HepG2 (cell line): ENCODE data around the gene SEMA4B. TPM values are rescaled to one million over a fixed set of nuclear protein-coding genes. Genes with fewer than 3 reads are reported as not detected.

Experiments used
- ATF7-NPFF ChIP-seq: sonication (generic); formaldehyde crosslinking; IDR thresholded peaks from 2 replicates; pipeline ENCODE4 v1.8.1; 2023; ENCODE audit warnings: mild to moderate bottlenecking, low read depth, missing genetic modification reagents, moderate library complexity
- E2F5 ChIP-seq: sonication (generic); formaldehyde crosslinking; conservative IDR thresholded peaks from 2 replicates; pipeline ENCODE4 v1.4.0; 2020; ENCODE audit warnings: missing genetic modification reagents
- EED ChIP-seq: sonication (generic); formaldehyde crosslinking; IDR thresholded peaks from 2 replicates; pipeline ENCODE4 v1.5.0; 2020; ENCODE audit warnings: mild to moderate bottlenecking, missing genetic modification reagents
- FIP1L1 ChIP-seq: fragments of 200-400 bp; formaldehyde crosslinking; IDR thresholded peaks from 2 replicates; pipeline ENCODE4 v1.6.1; 2018; ENCODE audit warnings: low read depth, mild to moderate bottlenecking, low read length, moderate library complexity, borderline replicate concordance; ENCODE audit not compliant: insufficient read depth
- FOXJ3 ChIP-seq: sonication (generic); formaldehyde crosslinking; IDR thresholded peaks from 2 replicates; pipeline ENCODE4 v1.4.0; 2020; ENCODE audit warnings: missing genetic modification reagents, mild to moderate bottlenecking, borderline replicate concordance
- LRRFIP1 ChIP-seq: sonication (generic); formaldehyde crosslinking; conservative IDR thresholded peaks from 2 replicates; pipeline ENCODE4 v1.4.0; 2020; ENCODE audit warnings: missing genetic modification reagents
- MATR3 ChIP-seq: sonication (generic); formaldehyde crosslinking; IDR thresholded peaks from 2 replicates; pipeline ENCODE4 v1.4.0; 2020; ENCODE audit warnings: missing genetic modification reagents
- RAD21 ChIP-seq: fragments of 450-650 bp; formaldehyde crosslinking; IDR thresholded peaks from 2 replicates; pipeline ENCODE4 v1.5.0; 2020; ENCODE audit warnings: mild to moderate bottlenecking
- ZFP1 ChIP-seq: IDR thresholded peaks from 2 replicates; pipeline ENCODE4 v1.6.1; 2016
- ZFP36L1 ChIP-seq: sonication (generic); formaldehyde crosslinking; IDR thresholded peaks from 2 replicates; pipeline ENCODE4 v1.8.0; 2022; ENCODE audit warnings: mild to moderate bottlenecking, missing genetic modification reagents, moderate library complexity
- ZFP90 ChIP-seq: sonication (generic); formaldehyde crosslinking; IDR thresholded peaks from 2 replicates; pipeline ENCODE4 v1.8.0; 2022; ENCODE audit warnings: missing genetic modification reagents, mild to moderate bottlenecking, inconsistent platforms, borderline replicate concordance
- ZNF12 ChIP-seq: sonication (generic); formaldehyde crosslinking; IDR thresholded peaks from 2 replicates; pipeline ENCODE4 v1.5.0; 2020; ENCODE audit warnings: missing genetic modification reagents
- ZNF138 ChIP-seq: sonication (generic); formaldehyde crosslinking; IDR thresholded peaks from 2 replicates; pipeline ENCODE4 v1.5.0; 2020; ENCODE audit warnings: mild to moderate bottlenecking, low read depth, missing genetic modification reagents
- ZNF446 ChIP-seq: sonication (generic); formaldehyde crosslinking; IDR thresholded peaks from 2 replicates; pipeline ENCODE4 v1.5.0; 2020; ENCODE audit warnings: mild to moderate bottlenecking, missing genetic modification reagents
- ZNF567 ChIP-seq: sonication (generic); formaldehyde crosslinking; IDR thresholded peaks from 2 replicates; pipeline ENCODE4 v1.8.1; 2023; ENCODE audit warnings: mild to moderate bottlenecking, missing genetic modification reagents, borderline replicate concordance
- polyA plus RNA-seq, 8 experiments: library from polyadenylated mRNA; depleted of rRNA in 3 of 8; stranded (reverse) in 7 of 8; unstranded in 1 of 8; fragments of >200 nt; fragmentation: Illumina TruSeq in 4 of 8; extraction: Trizol in 4 of 8; gene quantifications; 2 replicates each; pipeline versions ENCODE4 v1.2.1 to v1.2.3, GENCODE V29; 2011 to 2016; ENCODE audit warnings: low read depth in 4 of 8, missing spikeins in 1 of 8, mixed read lengths in 1 of 8; ENCODE audit not compliant: insufficient read depth in 1 of 8
- total RNA-seq, 5 experiments: library from RNA; depleted of rRNA; stranded (reverse); fragments of >200 nt; fragmentation: Illumina TruSeq; extraction: Trizol; gene quantifications; 2 replicates each; pipeline ENCODE4 v1.2.3, GENCODE V29; 2016; ENCODE audit warnings: low read depth in 1 of 5
- TF ChIP-seq, protein P1 (sequence below): IDR thresholded peaks from 2 replicates; pipeline ENCODE4 v1.6.1; 2016; ENCODE audit warnings: low read depth, missing genetic modification reagents, missing compliant biosample characterization
- TF ChIP-seq, protein P2 (sequence below): sonication (generic); formaldehyde crosslinking; IDR thresholded peaks from 2 replicates; pipeline ENCODE4 v1.4.0; 2020; ENCODE audit warnings: missing genetic modification reagents, borderline replicate concordance

SEMA4B gene
- total and polyA plus RNA-seq, 2 of the 13 experiments (the other 11 are each of a cell fraction or from before 2014, with no cell fraction given), result 2.1 to 17.0 TPM

GRCh38 chr15:90184786-90185704, 16.1 kb upstream of the SEMA4B start (continued):
- TF ChIP-seq, protein P1, sequence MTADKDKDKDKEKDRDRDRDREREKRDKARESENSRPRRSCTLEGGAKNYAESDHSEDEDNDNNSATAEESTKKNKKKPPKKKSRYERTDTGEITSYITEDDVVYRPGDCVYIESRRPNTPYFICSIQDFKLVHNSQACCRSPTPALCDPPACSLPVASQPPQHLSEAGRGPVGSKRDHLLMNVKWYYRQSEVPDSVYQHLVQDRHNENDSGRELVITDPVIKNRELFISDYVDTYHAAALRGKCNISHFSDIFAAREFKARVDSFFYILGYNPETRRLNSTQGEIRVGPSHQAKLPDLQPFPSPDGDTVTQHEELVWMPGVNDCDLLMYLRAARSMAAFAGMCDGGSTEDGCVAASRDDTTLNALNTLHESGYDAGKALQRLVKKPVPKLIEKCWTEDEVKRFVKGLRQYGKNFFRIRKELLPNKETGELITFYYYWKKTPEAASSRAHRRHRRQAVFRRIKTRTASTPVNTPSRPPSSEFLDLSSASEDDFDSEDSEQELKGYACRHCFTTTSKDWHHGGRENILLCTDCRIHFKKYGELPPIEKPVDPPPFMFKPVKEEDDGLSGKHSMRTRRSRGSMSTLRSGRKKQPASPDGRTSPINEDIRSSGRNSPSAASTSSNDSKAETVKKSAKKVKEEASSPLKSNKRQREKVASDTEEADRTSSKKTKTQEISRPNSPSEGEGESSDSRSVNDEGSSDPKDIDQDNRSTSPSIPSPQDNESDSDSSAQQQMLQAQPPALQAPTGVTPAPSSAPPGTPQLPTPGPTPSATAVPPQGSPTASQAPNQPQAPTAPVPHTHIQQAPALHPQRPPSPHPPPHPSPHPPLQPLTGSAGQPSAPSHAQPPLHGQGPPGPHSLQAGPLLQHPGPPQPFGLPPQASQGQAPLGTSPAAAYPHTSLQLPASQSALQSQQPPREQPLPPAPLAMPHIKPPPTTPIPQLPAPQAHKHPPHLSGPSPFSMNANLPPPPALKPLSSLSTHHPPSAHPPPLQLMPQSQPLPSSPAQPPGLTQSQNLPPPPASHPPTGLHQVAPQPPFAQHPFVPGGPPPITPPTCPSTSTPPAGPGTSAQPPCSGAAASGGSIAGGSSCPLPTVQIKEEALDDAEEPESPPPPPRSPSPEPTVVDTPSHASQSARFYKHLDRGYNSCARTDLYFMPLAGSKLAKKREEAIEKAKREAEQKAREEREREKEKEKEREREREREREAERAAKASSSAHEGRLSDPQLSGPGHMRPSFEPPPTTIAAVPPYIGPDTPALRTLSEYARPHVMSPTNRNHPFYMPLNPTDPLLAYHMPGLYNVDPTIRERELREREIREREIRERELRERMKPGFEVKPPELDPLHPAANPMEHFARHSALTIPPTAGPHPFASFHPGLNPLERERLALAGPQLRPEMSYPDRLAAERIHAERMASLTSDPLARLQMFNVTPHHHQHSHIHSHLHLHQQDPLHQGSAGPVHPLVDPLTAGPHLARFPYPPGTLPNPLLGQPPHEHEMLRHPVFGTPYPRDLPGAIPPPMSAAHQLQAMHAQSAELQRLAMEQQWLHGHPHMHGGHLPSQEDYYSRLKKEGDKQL (CRISPR knock-in tag), result no peak
- TF ChIP-seq FIP1L1, result no peak
- peak; percentile 33; the same call in 1 of the 2 replicates for TF ChIP-seq ZFP90 (CRISPR knock-in tag)
- TF ChIP-seq ZNF567 (CRISPR knock-in tag), result no peak
- TF ChIP-seq, protein P2, sequence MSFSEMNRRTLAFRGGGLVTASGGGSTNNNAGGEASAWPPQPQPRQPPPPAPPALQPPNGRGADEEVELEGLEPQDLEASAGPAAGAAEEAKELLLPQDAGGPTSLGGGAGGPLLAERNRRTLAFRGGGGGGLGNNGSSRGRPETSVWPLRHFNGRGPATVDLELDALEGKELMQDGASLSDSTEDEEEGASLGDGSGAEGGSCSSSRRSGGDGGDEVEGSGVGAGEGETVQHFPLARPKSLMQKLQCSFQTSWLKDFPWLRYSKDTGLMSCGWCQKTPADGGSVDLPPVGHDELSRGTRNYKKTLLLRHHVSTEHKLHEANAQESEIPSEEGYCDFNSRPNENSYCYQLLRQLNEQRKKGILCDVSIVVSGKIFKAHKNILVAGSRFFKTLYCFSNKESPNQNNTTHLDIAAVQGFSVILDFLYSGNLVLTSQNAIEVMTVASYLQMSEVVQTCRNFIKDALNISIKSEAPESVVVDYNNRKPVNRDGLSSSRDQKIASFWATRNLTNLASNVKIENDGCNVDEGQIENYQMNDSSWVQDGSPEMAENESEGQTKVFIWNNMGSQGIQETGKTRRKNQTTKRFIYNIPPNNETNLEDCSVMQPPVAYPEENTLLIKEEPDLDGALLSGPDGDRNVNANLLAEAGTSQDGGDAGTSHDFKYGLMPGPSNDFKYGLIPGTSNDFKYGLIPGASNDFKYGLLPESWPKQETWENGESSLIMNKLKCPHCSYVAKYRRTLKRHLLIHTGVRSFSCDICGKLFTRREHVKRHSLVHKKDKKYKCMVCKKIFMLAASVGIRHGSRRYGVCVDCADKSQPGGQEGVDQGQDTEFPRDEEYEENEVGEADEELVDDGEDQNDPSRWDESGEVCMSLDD (CRISPR knock-in tag), result peak; percentile 48; the same call in 1 of the 2 replicates
- no peak for TF ChIP-seq LRRFIP1
- no peak for TF ChIP-seq ZFP36L1 (CRISPR knock-in tag)
- TF ChIP-seq E2F5 (CRISPR knock-in tag), result no peak
- 0 out of 2 replicates have a peak, but pooled peaks have one; percentile 44 for TF ChIP-seq ZNF12
- no peak for TF ChIP-seq EED (CRISPR knock-in tag)
- TF ChIP-seq ATF7-NPFF (CRISPR knock-in tag), result peak; percentile 44; the same call in 1 of the 2 replicates
- TF ChIP-seq FOXJ3 (CRISPR knock-in tag), result no peak
- TF ChIP-seq ZNF446 (CRISPR knock-in tag), result peak; percentile 79
- TF ChIP-seq RAD21 (CRISPR knock-in tag), result peak; percentile 38
- no peak for TF ChIP-seq ZNF138
- TF ChIP-seq ZFP1, result no peak
- no peak for TF ChIP-seq MATR3 (CRISPR knock-in tag)
